ENCODE measurements around the gene LONRF3. TPM values are rescaled to one million over a fixed set of nuclear protein-coding genes. Genes with fewer than 3 reads are reported as not detected.

The LONRF3 gene
- total RNA-seq, 3 donors from 2014 or later = 8.1 to 16.2 (median 9.8) TPM

- ATAC-seq = no peak
- TF ChIP-seq CTCF (IDR thresholded peaks at IDR 0.05) = no peak
- DNase-seq = no peak
- Histone ChIP-seq H3K4me1 (ENCODE audit: low read depth) (no peaks in the 10 kb centered on the region), H3K4me3 (no peak overlapping the region), H3K36me3 (ENCODE audit: low read depth) (no peaks in the 10 kb centered on the region), H3K9me3 (no peaks in the 10 kb centered on the region)
- intact Hi-C loops (cut with DNase I, micrococcal nuclease) = no loop called here
Measured at GRCh38 chrX:118945921-118946320, 28.5 kb upstream of the LONRF3 start.

- ATAC-seq = no peak
Measured at GRCh38 chrX:118948270-118948669, 26.1 kb upstream of the LONRF3 start.

GRCh38 chrX:118961866-118962560 is 12.4 kb upstream of the LONRF3 start:
- no peaks in the 10 kb centered on the region for H3K4me1 ChIP-seq (ENCODE audit: low read depth)
- intact Hi-C loops (cut with DNase I, micrococcal nuclease) = no loop called here
- no peak for TF ChIP-seq CTCF (IDR thresholded peaks at IDR 0.05)
- DNase-seq (no peak), ATAC-seq (no peak)
- no peaks in the 10 kb centered on the region for H3K9me3 ChIP-seq
- H3K36me3 ChIP-seq (ENCODE audit: low read depth) = no peaks in the 10 kb centered on the region
- H3K4me3 ChIP-seq = no peak overlapping the region

More at GRCh38 chrX:118948270-118948669, 26.1 kb upstream of the LONRF3 start:
- DNase-seq = no peak
- no peak overlapping the region for H3K4me3 ChIP-seq
- no peaks in the 10 kb centered on the region for H3K9me3 ChIP-seq
- H3K36me3 ChIP-seq (ENCODE audit: low read depth) = no peaks in the 10 kb centered on the region
- no peaks in the 10 kb centered on the region for H3K4me1 ChIP-seq (ENCODE audit: low read depth)
- TF ChIP-seq CTCF (IDR thresholded peaks at IDR 0.05) = no peak
- intact Hi-C loops (cut with DNase I, micrococcal nuclease) = no loop called here

GRCh38 chrX:118963159-118963558 is 11.3 kb upstream of the LONRF3 start:
- no peak for TF ChIP-seq CTCF (IDR thresholded peaks at IDR 0.05)
- H3K4me1 ChIP-seq (ENCODE audit: low read depth) = no peaks in the 10 kb centered on the region
- no peak for ATAC-seq
- H3K9me3 ChIP-seq = no peaks in the 10 kb centered on the region
- intact Hi-C loops (cut with DNase I, micrococcal nuclease) = no loop called here
- no peak overlapping the region for H3K4me3 ChIP-seq
- H3K36me3 ChIP-seq (ENCODE audit: low read depth) = no peaks in the 10 kb centered on the region
- no peak for DNase-seq

GRCh38 chrX:118964252-118964651 is 10.2 kb upstream of the LONRF3 start:
- TF ChIP-seq CTCF (IDR thresholded peaks at IDR 0.05) = no peak
- intact Hi-C loops (cut with DNase I, micrococcal nuclease) = no loop called here
- DNase-seq = no peak
- H3K4me3 ChIP-seq = no peak overlapping the region
- peak; percentile 72 for ATAC-seq
- H3K36me3 ChIP-seq (ENCODE audit: low read depth) = no peaks in the 10 kb centered on the region
- H3K4me1 ChIP-seq (ENCODE audit: low read depth) = no peaks in the 10 kb centered on the region
- H3K9me3 ChIP-seq = no peaks in the 10 kb centered on the region
